Stimulated activated CD8-positive, alpha-beta memory T cell treated with anti-CD3 and anti-CD28 coated beads, Interleukin-4, amount 100 ng/mL, for 48 hours (primary cell): ENCODE data around the gene TSC22D2.
"Not testable (repeated sequence)": the region's sequence is repeated elsewhere in the genome, so short reads cannot be mapped to it uniquely, and the experiment has no call there.

Experiments used
- DNase-seq: peaks from one replicate; pipeline ENCODE4 v3.0.0-alpha.2; 2020

The TSC22D2 gene

GRCh38 chr3:150449169-150449721 is 41.1 kb downstream of the TSC22D2 start:
- no peak for DNase-seq

- no peak for DNase-seq
Observed at GRCh38 chr3:150450916-150451315, 42.8 kb downstream of the TSC22D2 start.

- no peak for DNase-seq
Observed at GRCh38 chr3:150451329-150452048, 43.4 kb downstream of the TSC22D2 start.

GRCh38 chr3:150453353-150453752 is 45.3 kb downstream of the TSC22D2 start:
- no peak for DNase-seq

GRCh38 chr3:150454085-150454484 is 46.0 kb downstream of the TSC22D2 start:
- DNase-seq: no peak

GRCh38 chr3:150454622-150455021 is 46.5 kb downstream of the TSC22D2 start:
- DNase-seq: no peak

GRCh38 chr3:150455341-150455740 is 47.2 kb downstream of the TSC22D2 start:
- no peak for DNase-seq

GRCh38 chr3:150458001-150458400 is 49.9 kb downstream of the TSC22D2 start:
- DNase-seq: no peak

GRCh38 chr3:150460484-150460883 is 52.4 kb downstream of the TSC22D2 start:
- no peak for DNase-seq

- no peak for DNase-seq
Observed at GRCh38 chr3:150461399-150461798, 53.3 kb downstream of the TSC22D2 start.

GRCh38 chr3:150462108-150462507 is 54.0 kb downstream of the TSC22D2 start:
- DNase-seq: no peak

- no peak for DNase-seq
Observed at GRCh38 chr3:150464684-150465083, 56.6 kb downstream of the TSC22D2 start.

- no peak for DNase-seq
Observed at GRCh38 chr3:150467381-150467780, 59.3 kb downstream of the TSC22D2 start.

- no peak for DNase-seq
Observed at GRCh38 chr3:150469031-150469930, 61.2 kb downstream of the TSC22D2 start.

GRCh38 chr3:150469931-150470740 is 62.0 kb downstream of the TSC22D2 start:
- no peak for DNase-seq

- no peak for DNase-seq
Observed at GRCh38 chr3:150472421-150472820, 64.3 kb downstream of the TSC22D2 start.

GRCh38 chr3:150473161-150473560 is 65.1 kb downstream of the TSC22D2 start:
- DNase-seq: not testable (repeated sequence)

GRCh38 chr3:150479370-150479769 is 71.3 kb downstream of the TSC22D2 start:
- DNase-seq: no peak

GRCh38 chr3:150480877-150481276 is 72.8 kb downstream of the TSC22D2 start:
- no peak for DNase-seq

- no peak for DNase-seq
Observed at GRCh38 chr3:150483226-150483625, 75.1 kb downstream of the TSC22D2 start.

GRCh38 chr3:150484410-150484809 is 76.3 kb downstream of the TSC22D2 start:
- no peak for DNase-seq

- DNase-seq: no peak
Observed at GRCh38 chr3:150488867-150489266, 80.8 kb downstream of the TSC22D2 start.
